H1 (cell line): ENCODE data around the gene RASGEF1C. TPM values are rescaled to one million over a fixed set of nuclear protein-coding genes. Genes with fewer than 3 reads are reported as not detected.
"Not testable (repeated sequence)": the region's sequence is repeated elsewhere in the genome, so short reads cannot be mapped to it uniquely, and the experiment has no call there.

Source experiments
- CTCF ChIA-PET: fragments of 300-600 bp; sonication (Branson Sonifier 250); formaldehyde crosslinking; loops from one replicate; lab custom pipeline; 2021; ENCODE audit not compliant: partially characterized antibody; lab: Charles Lee
- POLR2A ChIA-PET: fragments of 300-600 bp; sonication (Branson Sonifier 250); formaldehyde crosslinking; loops from one replicate; lab custom pipeline; 2021; ENCODE audit warnings: inconsistent platforms; ENCODE audit not compliant: partially characterized antibody; lab: Charles Lee
- DNase-seq, 2 experiments: peaks; one replicate each; pipeline versions ENCODE4 v3.0.0 to v3.0.0-alpha.2; 2010 to 2022; ENCODE audit warnings: low spot score in 2 of 2, low read depth in 1 of 2, mixed read lengths in 1 of 2
- FAIRE-seq: peaks from 2 replicates; lab custom pipeline; 2011; peaks lifted over from hg19 to GRCh38; lab: Jason Lieb, UNC
- H2AFZ ChIP-seq: 2 replicates; pipeline ENCODE4 v1.8.1; 2012; ENCODE audit warnings: low read length, inconsistent platforms
- H2AK5ac ChIP-seq: 2 replicates; pipeline ENCODE4 v1.6.1; 2013; ENCODE audit warnings: low read depth, low read length
- H2BK120ac ChIP-seq: replicated peaks from 2 replicates; pipeline ENCODE3; 2013; ENCODE audit warnings: low read depth, low read length, inconsistent platforms
- H2BK12ac ChIP-seq: 2 replicates; pipeline ENCODE4 v1.6.1; 2013; ENCODE audit warnings: low read depth, low read length
- H2BK15ac ChIP-seq: 2 replicates; pipeline ENCODE4 v1.6.1; 2013; ENCODE audit warnings: low read length
- H2BK20ac ChIP-seq: 2 replicates; pipeline ENCODE4 v1.6.1; 2013; ENCODE audit warnings: low read length
- H2BK5ac ChIP-seq: 2 replicates; pipeline ENCODE4 v1.6.1; 2013; ENCODE audit warnings: low read depth, low read length
- H3K14ac ChIP-seq: 2 replicates; pipeline ENCODE4 v1.6.1; 2013; ENCODE audit warnings: inconsistent platforms; ENCODE audit not compliant: insufficient read length
- H3K18ac ChIP-seq: 2 replicates; pipeline ENCODE4 v1.6.1; 2013; ENCODE audit warnings: low read length; ENCODE audit errors: extremely low read depth
- H3K23ac ChIP-seq: 2 replicates; pipeline ENCODE4 v1.6.1; 2013; ENCODE audit warnings: inconsistent platforms; ENCODE audit not compliant: insufficient read length
- H3K23me2 ChIP-seq: 2 replicates; pipeline ENCODE4 v1.6.1; 2013; ENCODE audit warnings: low read depth, low read length
- H3K27ac ChIP-seq: 2 replicates; pipeline ENCODE4 v1.6.1; 2011; ENCODE audit warnings: low read depth, low read length, inconsistent platforms
- H3K27me3 ChIP-seq, 4 experiments: replicated peaks in 1 of 4; 1 replicate in 1 of 4; 2 replicates in 3 of 4; pipeline versions ENCODE4 v1.6.1 to v1.8.1; 2011 to 2013; ENCODE audit warnings: low read length in 3 of 4, mild to moderate bottlenecking in 3 of 4, inconsistent platforms in 2 of 4, mixed read lengths in 2 of 4, moderate library complexity in 1 of 4; ENCODE audit not compliant: control insufficient read depth in 3 of 4, insufficient read depth in 3 of 4; ENCODE audit errors: extremely low read depth in 1 of 4
- H3K36me3 ChIP-seq, 4 experiments: 2 replicates each; pipeline versions ENCODE4 v1.6.1 to v1.8.1; 2011 to 2013; ENCODE audit warnings: mild to moderate bottlenecking in 4 of 4, low read length in 3 of 4, moderate library complexity in 2 of 4, control low read depth in 1 of 4, inconsistent platforms in 1 of 4; ENCODE audit not compliant: insufficient read depth in 4 of 4, control insufficient read depth in 2 of 4
- H3K4ac ChIP-seq: replicated peaks from 2 replicates; pipeline ENCODE3; 2013; ENCODE audit warnings: low read length, low read depth, mixed read lengths, inconsistent platforms; ENCODE audit not compliant: insufficient read length
- H3K4me1 ChIP-seq, 4 experiments: replicated peaks in 1 of 4; 1 replicate in 1 of 4; 2 replicates in 3 of 4; pipeline versions ENCODE4 v1.6.1 to v1.8.1; 2011 to 2013; ENCODE audit warnings: low read length in 3 of 4, inconsistent platforms in 2 of 4, mixed read lengths in 1 of 4; ENCODE audit not compliant: insufficient read depth in 4 of 4, control insufficient read depth in 3 of 4
- H3K4me2 ChIP-seq, 2 experiments: 2 replicates each; pipeline versions ENCODE4 v1.6.1 to v1.8.1; 2011 to 2013; ENCODE audit warnings: low read depth in 2 of 2, low read length in 2 of 2, control low read depth in 1 of 2, inconsistent platforms in 1 of 2, mild to moderate bottlenecking in 1 of 2; ENCODE audit not compliant: insufficient read depth in 1 of 2
- H3K4me3 ChIP-seq, 4 experiments: fragments of 200-600, 300-600 bp in 1 of 4; sonication (generic), shearing (Covaris generic), sonication (Bioruptor Twin) in 1 of 4; 2 replicates each; pipeline versions ENCODE4 v1.5.1 to v1.8.1; 2011 to 2016; ENCODE audit warnings: low read length in 4 of 4, low read depth in 3 of 4, control low read depth in 2 of 4, inconsistent platforms in 2 of 4, mild to moderate bottlenecking in 2 of 4, mixed read lengths in 1 of 4, moderate library complexity in 1 of 4; ENCODE audit not compliant: insufficient read depth in 2 of 4; ENCODE audit errors: extremely low read depth in 1 of 4
- H3K56ac ChIP-seq: replicated peaks from 2 replicates; pipeline ENCODE3; 2013; ENCODE audit warnings: low read depth, mild to moderate bottlenecking, mixed read lengths, low read length, inconsistent platforms; ENCODE audit not compliant: insufficient read length
- H3K79me1 ChIP-seq: 2 replicates; pipeline ENCODE4 v1.6.1; 2013; ENCODE audit warnings: low read depth, low read length, control low read depth
- H3K79me2 ChIP-seq, 2 experiments: 2 replicates each; pipeline versions ENCODE4 v1.6.1 to v1.8.1; 2012 to 2013; ENCODE audit warnings: low read length in 2 of 2, mild to moderate bottlenecking in 2 of 2, inconsistent platforms in 1 of 2; ENCODE audit not compliant: insufficient read depth in 2 of 2, control insufficient read depth in 1 of 2
- H3K9ac ChIP-seq, 4 experiments: replicated peaks in 1 of 4; 1 replicate in 1 of 4; 2 replicates in 3 of 4; pipeline versions ENCODE4 v1.6.1 to v1.8.1; 2011 to 2013; ENCODE audit warnings: low read depth in 3 of 4, low read length in 3 of 4, control low read depth in 2 of 4, mild to moderate bottlenecking in 2 of 4, moderate library complexity in 2 of 4, inconsistent platforms in 1 of 4; ENCODE audit errors: extremely low read depth in 1 of 4
- H3K9me3 ChIP-seq, 2 experiments: 2 replicates each; pipeline versions ENCODE4 v1.6.1 to v1.8.1; 2012 to 2013; ENCODE audit warnings: mild to moderate bottlenecking in 2 of 2, moderate library complexity in 2 of 2, control low read depth in 1 of 2, inconsistent platforms in 1 of 2, low read depth in 1 of 2, low read length in 1 of 2, mixed read lengths in 1 of 2; ENCODE audit not compliant: insufficient read depth in 2 of 2
- H4K20me1 ChIP-seq, 2 experiments: replicated peaks in 1 of 2; 2 replicates each; pipeline versions ENCODE3 to v1.8.1; 2011 to 2013; ENCODE audit warnings: inconsistent platforms in 2 of 2, low read length in 2 of 2, mild to moderate bottlenecking in 1 of 2; ENCODE audit not compliant: insufficient read depth in 2 of 2, control insufficient read depth in 1 of 2
- H4K5ac ChIP-seq: 2 replicates; pipeline ENCODE4 v1.6.1; 2013; ENCODE audit warnings: low read length, low read depth, mixed read lengths, inconsistent platforms; ENCODE audit not compliant: insufficient read length
- H4K8ac ChIP-seq: 2 replicates; pipeline ENCODE4 v1.8.0; 2013; ENCODE audit warnings: mild to moderate bottlenecking, moderate library complexity, low read length, inconsistent platforms; ENCODE audit not compliant: insufficient read depth; ENCODE audit errors: extremely low read depth
- H4K91ac ChIP-seq: replicated peaks from 2 replicates; pipeline ENCODE3; 2013; ENCODE audit warnings: low read length, mixed read lengths, inconsistent platforms; ENCODE audit not compliant: insufficient read length
- WGBS, 2 experiments: shearing (Covaris generic) in 1 of 2; methylation state at CpG; one replicate each; pipeline versions ENCODE4 v1.1.6 to v1.1.7; 2013 to 2015; ENCODE audit warnings: low lambda C conversion rate in 2 of 2, mixed read lengths in 2 of 2, inconsistent platforms in 1 of 2, low coverage in 1 of 2, missing lambda C conversion rate in 1 of 2; ENCODE audit not compliant: insufficient replicate concordance in 2 of 2, insufficient coverage in 1 of 2, insufficient read length in 1 of 2; ENCODE audit errors: extremely low coverage in 1 of 2, missing lambda C conversion rate in 1 of 2; 5-methylcytosine and 5-hydroxymethylcytosine counted together
- polyA plus RNA-seq, 7 experiments: library from polyadenylated mRNA; depleted of rRNA in 3 of 7; stranded (reverse) in 5 of 7; unstranded in 2 of 7; fragments of >200 nt in 5 of 7; fragments of 200-250 nt in 2 of 7; gene quantifications; 1 replicate in 5 of 7; 2 replicates in 1 of 7; 4 replicates in 1 of 7; pipeline versions ENCODE4 v1.2.1 to v1.2.3, GENCODE V29; 2011 to 2013; ENCODE audit warnings: missing spikeins in 2 of 7, mixed read lengths in 2 of 7
- total RNA-seq: library from RNA; stranded (reverse); fragmentation: NEBNext Ultra II Directional; extraction: Animal tissue kit (Norgen Biotek cat#: 25700); gene quantifications from 2 replicates; pipeline ENCODE4 v1.2.1, GENCODE V29; 2021

RASGEF1C gene
- total and polyA plus RNA-seq, 2 of the 8 experiments (the other 6 are each of a cell fraction or from before 2014, with no cell fraction given) = 0.26 to 0.61 TPM

DNA sequence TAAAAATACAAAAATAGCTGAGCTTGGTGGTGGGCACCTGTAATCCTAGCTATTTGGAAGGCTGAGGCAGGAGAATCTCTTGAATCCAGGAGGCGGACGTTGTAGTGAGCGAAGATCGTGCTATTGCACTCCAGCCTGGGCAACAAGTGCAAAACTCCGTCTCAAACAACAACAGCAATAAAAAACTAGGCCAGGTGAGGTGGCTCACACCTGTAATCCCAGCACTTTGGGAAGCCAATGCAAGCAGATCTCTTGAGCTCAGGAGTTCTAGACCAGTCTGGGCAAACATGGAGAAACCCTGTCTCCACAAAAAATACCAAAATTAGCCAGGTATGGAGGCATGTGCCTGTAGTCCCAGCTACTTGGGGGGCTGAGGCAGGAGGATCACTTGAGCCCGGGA lies 84.3 kb downstream of the RASGEF1C start:
- FAIRE-seq, H4K5ac ChIP-seq, H2AFZ ChIP-seq, H2BK12ac ChIP-seq, H4K20me1 ChIP-seq, H3K9me3 ChIP-seq, POLR2A ChIA-PET, DNase-seq, H4K91ac ChIP-seq, H3K4me2 ChIP-seq, H2BK20ac ChIP-seq, H3K4me1 ChIP-seq, H3K36me3 ChIP-seq, H4K8ac ChIP-seq, H3K79me2 ChIP-seq, H3K14ac ChIP-seq, H2AK5ac ChIP-seq, H3K56ac ChIP-seq, H2BK120ac ChIP-seq, H2BK15ac ChIP-seq, H3K27ac ChIP-seq, H3K23me2 ChIP-seq, H3K23ac ChIP-seq, H3K79me1 ChIP-seq, H3K4ac ChIP-seq, H3K27me3 ChIP-seq, H3K4me3 ChIP-seq, H3K9ac ChIP-seq, H3K18ac ChIP-seq, H2BK5ac ChIP-seq: not testable (repeated sequence)
- WGBS, 2 experiments = 92% methylated on average over 6 of the region's 6 CpGs; no CpG with 5 or more reads in 1 of the 2 experiments
- CTCF ChIA-PET = interaction anchor here (1.0 to 2.4 kb wide), 5 partner anchors 8 to 204 kb away, joined by 3 to 10 read pairs (median 4); no protein-coding TSS in a partner anchor
